ENCODE results near the gene CMTM4.
"Not testable (repeated sequence)": the region's sequence is repeated elsewhere in the genome, so short reads cannot be mapped to it uniquely, and the experiment has no call there.

Gene CMTM4

GRCh38 chr16:66705790-66706505 is 9.4 kb upstream of the CMTM4 start:
- DNase-seq (ENCODE audit: low spot score): peak; percentile 76

- no peak for DNase-seq (ENCODE audit: low spot score)
Observed at GRCh38 chr16:66703406-66704215, 7.1 kb upstream of the CMTM4 start.

GRCh38 chr16:66701516-66701915 is 5.0 kb upstream of the CMTM4 start:
- no peak for DNase-seq (ENCODE audit: low spot score)

GRCh38 chr16:66701026-66701425 is 4.5 kb upstream of the CMTM4 start:
- DNase-seq (ENCODE audit: low spot score): no peak

DNA sequence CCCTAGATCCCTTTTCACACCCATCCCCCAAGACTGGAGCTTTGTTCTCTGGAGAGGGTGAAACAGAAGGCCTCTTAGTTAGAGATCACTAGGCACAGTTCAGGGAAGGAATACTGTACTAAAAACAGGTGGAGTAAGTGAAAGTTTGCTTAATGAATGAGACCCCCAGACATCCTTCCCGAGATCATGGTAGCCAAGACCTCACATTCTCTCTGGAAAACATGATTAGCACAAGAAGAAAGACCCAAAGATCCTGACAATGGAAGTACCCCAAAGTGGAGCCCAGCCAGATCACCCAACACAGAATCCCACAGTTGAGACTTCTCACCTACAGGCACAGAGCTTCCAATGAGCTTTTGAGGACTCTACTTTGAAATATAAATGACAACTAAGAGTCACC is 3.4 kb upstream of the CMTM4 start:
- no peak for DNase-seq (ENCODE audit: low spot score)

GRCh38 chr16:66698046-66698445 is 1.5 kb upstream of the CMTM4 start:
- DNase-seq (ENCODE audit: low spot score): no peak

DNA sequence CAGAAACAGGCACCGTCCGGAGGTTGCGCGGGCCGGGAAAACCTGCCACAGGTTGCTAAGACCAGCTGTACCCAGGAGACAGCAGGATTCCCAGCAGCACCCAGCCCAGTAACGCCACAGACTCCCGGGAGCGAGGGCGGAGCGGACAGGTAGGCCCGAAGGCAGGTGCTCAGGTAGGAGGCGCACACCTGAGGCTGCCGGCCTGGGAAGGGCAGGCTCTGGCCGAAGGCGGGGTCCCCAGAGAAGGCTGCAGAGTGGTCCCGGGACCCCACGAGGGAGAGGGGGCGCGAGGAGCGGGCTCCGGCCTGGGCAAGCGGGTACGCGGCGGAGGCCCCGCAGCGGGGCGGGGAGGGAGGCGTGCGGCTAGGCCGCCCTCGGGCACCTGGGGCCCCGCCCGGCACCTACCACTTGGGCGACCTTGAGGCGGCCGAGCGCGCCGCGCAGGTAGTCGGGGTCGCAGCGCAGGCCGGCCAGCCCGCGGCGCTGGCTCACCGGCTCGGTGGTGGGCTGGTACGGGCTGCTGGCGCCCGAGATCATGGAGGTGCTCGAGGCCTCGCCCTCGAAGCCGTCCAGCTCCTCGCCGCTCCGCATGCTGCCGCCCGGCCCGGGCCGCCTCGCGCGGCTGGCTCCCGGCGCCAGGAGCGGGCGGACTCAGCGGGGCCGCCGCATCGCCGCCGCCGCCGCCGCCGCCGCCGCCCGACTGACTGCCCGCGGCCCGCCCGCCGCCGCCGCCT is 441 bp downstream of the CMTM4 start:
- no peak for DNase-seq (ENCODE audit: low spot score)

DNA sequence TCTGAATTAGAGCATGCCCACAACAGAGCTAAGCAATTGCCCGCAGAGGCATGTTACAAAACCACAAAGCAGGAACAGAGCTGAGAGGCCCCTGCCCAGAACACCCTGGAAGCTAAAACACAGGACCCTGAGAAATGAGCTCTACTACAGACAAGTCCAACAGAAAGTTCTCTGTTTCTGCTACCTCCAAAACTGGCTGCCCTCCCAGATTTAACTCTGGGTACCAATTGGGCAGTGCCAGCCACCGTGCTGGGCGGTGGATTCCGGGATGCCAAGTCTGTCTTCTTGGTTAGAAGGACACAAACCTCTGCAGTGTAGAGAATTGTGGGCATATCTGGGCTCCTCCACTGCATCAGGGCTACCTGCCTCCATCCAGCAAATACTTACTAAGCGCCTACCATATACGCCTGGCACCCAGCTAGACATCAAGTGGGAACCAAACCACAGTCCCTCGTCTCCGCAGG is 1.0 kb downstream of the CMTM4 start:
- no peak for DNase-seq (ENCODE audit: low spot score)

GRCh38 chr16:66693149-66693548 is 3.4 kb downstream of the CMTM4 start:
- DNase-seq (ENCODE audit: low spot score): no peak

GRCh38 chr16:66692341-66692740 is 4.2 kb downstream of the CMTM4 start:
- no peak for DNase-seq (ENCODE audit: low spot score)

GRCh38 chr16:66691234-66691633 is 5.3 kb downstream of the CMTM4 start:
- DNase-seq (ENCODE audit: low spot score): no peak

- DNase-seq (ENCODE audit: low spot score): no peak
Observed at GRCh38 chr16:66690106-66690847, 6.3 kb downstream of the CMTM4 start.

DNA sequence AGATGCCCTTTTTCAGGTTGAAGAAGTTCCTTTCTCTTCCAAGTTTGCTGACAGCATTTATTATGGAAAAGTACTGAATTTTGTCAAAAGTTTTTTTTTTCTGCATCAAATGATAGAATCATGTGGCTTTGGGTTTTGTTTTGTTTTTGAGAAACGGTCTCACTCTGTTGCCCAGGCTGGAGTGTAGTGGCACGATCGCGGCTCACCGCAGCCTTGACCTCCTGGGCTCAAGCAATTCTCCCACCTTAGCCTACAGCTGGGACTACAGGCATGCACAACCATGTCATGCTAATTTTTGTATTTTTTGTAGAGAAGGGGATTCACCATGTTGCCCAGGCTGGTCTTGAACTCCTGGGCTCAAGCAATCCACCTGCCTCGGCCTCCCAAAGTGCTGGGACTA is 7.3 kb downstream of the CMTM4 start:
- DNase-seq (ENCODE audit: low spot score): no peak

DNA sequence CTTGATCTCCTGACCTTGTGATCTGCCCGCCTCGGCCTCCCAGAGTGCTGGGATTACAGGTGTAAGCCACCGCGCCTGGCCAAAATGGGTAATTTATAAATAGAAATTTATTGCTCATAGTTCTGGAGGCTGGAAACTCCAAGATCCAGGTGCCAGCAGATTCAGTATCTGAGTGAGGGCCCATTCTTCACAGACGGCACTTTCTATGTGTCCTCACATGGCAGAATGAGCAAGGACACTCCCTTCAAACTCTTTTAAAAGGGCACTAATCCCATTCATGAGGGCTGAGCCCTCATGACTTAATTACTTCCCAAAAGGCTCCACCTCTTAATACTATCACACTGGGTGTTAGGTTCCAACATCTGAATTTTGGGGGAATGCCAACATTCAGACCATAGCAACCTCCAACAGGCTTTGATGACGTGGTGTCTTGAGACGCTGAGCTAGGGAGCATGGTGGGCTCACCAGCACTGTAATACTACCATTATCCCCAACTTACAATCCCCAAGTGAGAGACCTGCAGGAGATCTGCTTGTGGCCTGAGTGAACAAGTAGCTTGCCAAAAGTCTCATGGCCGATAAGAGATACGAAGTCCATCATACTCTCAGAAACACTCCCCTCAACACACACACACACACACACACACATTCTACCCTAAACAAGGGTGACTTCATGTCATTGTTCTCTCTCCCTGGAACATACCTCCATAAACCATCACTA is 8.5 kb downstream of the CMTM4 start:
- no peak for DNase-seq (ENCODE audit: low spot score)

DNA sequence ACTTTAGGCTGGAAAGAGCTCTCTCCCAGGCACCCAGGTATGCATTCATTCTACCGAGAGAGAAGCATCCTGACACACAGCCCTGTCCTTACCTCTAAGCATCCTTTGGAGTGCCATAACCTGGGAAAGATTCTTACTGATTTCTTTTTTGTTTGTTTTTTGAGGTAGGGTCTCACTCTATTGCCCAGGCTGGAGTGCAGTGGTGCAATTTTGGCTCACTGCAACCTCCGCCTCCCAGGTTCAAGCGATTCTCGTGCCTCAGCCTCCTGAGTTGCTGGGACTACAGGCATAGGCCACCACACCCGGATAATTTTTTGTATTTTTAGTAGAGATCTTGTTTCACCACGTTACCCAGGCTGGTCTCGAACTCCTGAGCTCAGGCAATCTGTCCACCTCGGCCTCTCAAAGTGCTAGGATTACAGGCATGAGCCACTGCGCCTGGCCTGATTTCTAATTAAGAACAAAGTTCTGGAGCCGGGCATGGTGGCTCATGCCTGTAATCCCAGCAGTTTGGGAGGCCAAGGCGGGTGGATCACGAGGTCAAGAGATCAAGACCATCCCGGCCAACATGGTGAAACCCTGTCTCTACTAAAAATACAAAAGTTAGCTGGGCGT is 10.9 kb downstream of the CMTM4 start:
- not testable (repeated sequence) for DNase-seq (ENCODE audit: low spot score)

GRCh38 chr16:66682271-66682670 is 14.3 kb downstream of the CMTM4 start:
- peak; percentile 51 for DNase-seq (ENCODE audit: low spot score)

DNA sequence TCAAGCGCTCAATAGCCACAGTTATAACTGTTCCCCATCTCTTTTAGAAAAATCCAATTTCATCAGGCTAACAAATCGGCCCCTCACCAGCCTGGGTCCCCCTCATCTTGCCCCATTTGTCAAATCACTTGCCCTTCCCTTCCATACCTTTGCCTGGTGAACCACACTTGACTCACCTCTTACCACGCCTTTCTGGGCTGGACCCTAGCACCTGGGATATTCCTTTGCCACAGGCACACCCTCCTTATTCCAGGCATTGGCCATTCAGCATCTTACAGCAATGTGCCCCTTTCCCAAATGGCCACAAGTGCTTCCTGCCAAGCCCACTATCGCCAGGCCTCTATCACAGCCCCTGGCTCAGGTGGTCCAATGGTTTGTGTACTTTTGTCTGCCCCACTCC is 14.9 kb downstream of the CMTM4 start:
- DNase-seq (ENCODE audit: low spot score): no peak

- DNase-seq (ENCODE audit: low spot score): no peak
Observed at GRCh38 chr16:66678337-66678736, 18.2 kb downstream of the CMTM4 start.

GRCh38 chr16:66677836-66678235 is 18.7 kb downstream of the CMTM4 start:
- no peak for DNase-seq (ENCODE audit: low spot score)

- DNase-seq (ENCODE audit: low spot score): no peak
Observed at GRCh38 chr16:66677179-66677578, 19.4 kb downstream of the CMTM4 start.

DNA sequence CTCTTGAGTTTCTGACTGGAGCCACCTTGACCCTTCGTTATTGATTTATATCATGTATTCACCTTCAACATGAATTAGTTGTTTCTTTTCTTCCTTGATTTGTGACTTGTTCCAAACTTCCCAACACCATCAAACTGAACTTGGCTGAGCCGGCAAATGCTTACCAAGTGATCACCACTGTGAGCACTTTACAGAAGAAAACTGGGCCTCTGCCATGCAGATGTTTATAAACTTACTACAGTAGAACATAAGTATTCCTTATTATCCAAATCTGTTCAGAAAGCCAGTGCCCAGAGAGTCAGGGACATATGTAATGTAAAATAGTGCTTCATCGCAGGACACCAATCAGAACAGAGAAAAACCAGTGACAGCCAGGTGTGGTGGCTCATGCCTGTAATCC is 19.9 kb downstream of the CMTM4 start:
- no peak for DNase-seq (ENCODE audit: low spot score)

Measured in AG08395 (cell line).